CD4-positive, CD25-positive, alpha-beta regulatory T cell (primary cell): ENCODE results near the gene KRTAP19-8. TPM values are rescaled to one million over a fixed set of nuclear protein-coding genes. Genes with fewer than 3 reads are reported as not detected.
A peak's percentile ranks its signal among the peaks of the same experiment; 100 is the strongest.

Experiments used
- ATAC-seq, 2 donors: fragments of 150-1000 bp; cut with Tn5 transposase; one replicate each; pipeline ENCODE4 v1.10.0; 2021; ENCODE audit warnings: low read depth in 2 of 2, moderate number of reproducible peaks in 2 of 2, moderate library complexity in 1 of 2
- DNase-seq, 3 donors: peaks; one replicate each; pipeline versions ENCODE4 v3.0.0 to v3.0.0-alpha.2; 2012 to 2022; ENCODE audit warnings: mixed read lengths in 1 of 3
- H3K27ac ChIP-seq: one replicate; pipeline ENCODE4 v1.7.0; 2013; ENCODE audit warnings: mild to moderate bottlenecking, low read length; ENCODE audit not compliant: insufficient read depth, poor library complexity, severe bottlenecking
- H3K27me3 ChIP-seq: one replicate; pipeline ENCODE4 v1.7.0; 2013; ENCODE audit warnings: low read length; ENCODE audit not compliant: control insufficient read depth, insufficient read depth
- H3K36me3 ChIP-seq: one replicate; pipeline ENCODE4 v1.7.0; 2013; ENCODE audit warnings: mild to moderate bottlenecking, low read length, moderate library complexity; ENCODE audit not compliant: control insufficient read depth, insufficient read depth
- H3K4me1 ChIP-seq: 2 replicates; pipeline ENCODE4 v1.7.0; 2013; ENCODE audit warnings: mild to moderate bottlenecking, low read length; ENCODE audit not compliant: insufficient read depth, control insufficient read depth, poor library complexity, severe bottlenecking
- H3K4me3 ChIP-seq: one replicate; pipeline ENCODE4 v1.7.0; 2013; ENCODE audit warnings: low read depth, mild to moderate bottlenecking, low read length, moderate library complexity
- H3K9me3 ChIP-seq, 2 experiments: 1 replicate in 1 of 2; 2 replicates in 1 of 2; pipeline ENCODE4 v1.7.0; 2013; ENCODE audit warnings: low read length in 2 of 2, mild to moderate bottlenecking in 1 of 2, moderate library complexity in 1 of 2; ENCODE audit not compliant: control insufficient read depth in 2 of 2
- H3K27ac Mint-ChIP-seq, 3 donors: one replicate each; pipeline ENCODE4 v1.8.0; 2020 to 2022; ENCODE audit warnings: mild to moderate bottlenecking in 3 of 3, mixed read lengths in 3 of 3, moderate library complexity in 2 of 3
- H3K27me3 Mint-ChIP-seq: one replicate; pipeline ENCODE4 v1.8.0; 2022; ENCODE audit warnings: mild to moderate bottlenecking, mixed read lengths
- H3K36me3 Mint-ChIP-seq: one replicate; pipeline ENCODE4 v1.8.0; 2020; ENCODE audit warnings: mixed read lengths
- H3K4me1 Mint-ChIP-seq, 4 donors: one replicate each; pipeline ENCODE4 v1.8.0; 2020 to 2022; ENCODE audit warnings: mixed read lengths in 4 of 4, mild to moderate bottlenecking in 1 of 4
- H3K4me3 Mint-ChIP-seq, 4 donors: one replicate each; pipeline ENCODE4 v1.8.0; 2020 to 2022; ENCODE audit warnings: mild to moderate bottlenecking in 4 of 4, mixed read lengths in 4 of 4, moderate library complexity in 3 of 4
- H3K9me3 Mint-ChIP-seq, 7 donors: one replicate each; pipeline ENCODE4 v1.8.0; 2020 to 2022; ENCODE audit warnings: mixed read lengths in 7 of 7, mild to moderate bottlenecking in 3 of 7, moderate library complexity in 2 of 7
- polyA plus RNA-seq, 4 donors: library from polyadenylated mRNA; unstranded; fragments of 300-500 nt; fragmentation: Illumina TruSeq; gene quantifications; one replicate each; pipeline ENCODE4 v1.2.3, GENCODE V29; 2021
- total RNA-seq: library from RNA; stranded (reverse); gene quantifications from one replicate; pipeline ENCODE4 v1.2.3, GENCODE V29; 2022

KRTAP19-8 gene
- total and polyA plus RNA-seq, 5 donors from 2014 or later, result not detected

DNA sequence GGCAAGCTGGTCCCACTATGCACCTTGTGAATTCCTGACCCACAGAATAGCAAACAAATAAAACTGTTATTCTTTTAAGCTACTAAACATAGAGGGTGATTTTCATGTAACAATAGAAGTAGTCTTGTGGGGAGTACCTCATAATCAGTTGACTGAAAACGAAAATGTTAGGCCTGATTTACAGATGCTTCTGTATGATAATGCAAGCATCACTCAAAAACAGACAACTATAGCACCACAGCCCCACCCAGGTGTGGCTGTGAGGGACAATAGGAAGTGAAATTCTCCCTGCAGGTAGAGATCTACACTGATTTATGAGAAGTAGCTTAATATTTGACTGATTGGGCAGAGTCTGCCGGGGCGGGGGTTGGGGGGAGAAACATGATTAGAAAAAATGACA, 26.5 kb upstream of the KRTAP19-8 start:
- Mint-ChIP-seq H3K4me1 (peaks cover 0 to 12% (median 4%) of the 10 kb centered on the region in 4 donors), H3K27me3 (peaks cover 20% of the 10 kb centered on the region), H3K4me3 (peak overlapping the region in 1 of 4 donors; percentile 24), H3K27ac (peak overlapping the region in 2 of 3 donors; percentile 39 to 44), H3K9me3 (peaks cover 0 to 3% (median 0%) of the 10 kb centered on the region in 7 donors), H3K36me3 (no peaks in the 10 kb centered on the region)
- Histone ChIP-seq H3K27me3 (no peaks in the 10 kb centered on the region), H3K4me1 (no peaks in the 10 kb centered on the region), H3K27ac (no peak overlapping the region), H3K36me3 (no peaks in the 10 kb centered on the region), H3K4me3 (no peak overlapping the region), H3K9me3 (no peaks in the 10 kb centered on the region)
- DNase-seq (peak in 1 of 3 donors; percentile 30), ATAC-seq (peak; percentile 22 to 37)

DNA sequence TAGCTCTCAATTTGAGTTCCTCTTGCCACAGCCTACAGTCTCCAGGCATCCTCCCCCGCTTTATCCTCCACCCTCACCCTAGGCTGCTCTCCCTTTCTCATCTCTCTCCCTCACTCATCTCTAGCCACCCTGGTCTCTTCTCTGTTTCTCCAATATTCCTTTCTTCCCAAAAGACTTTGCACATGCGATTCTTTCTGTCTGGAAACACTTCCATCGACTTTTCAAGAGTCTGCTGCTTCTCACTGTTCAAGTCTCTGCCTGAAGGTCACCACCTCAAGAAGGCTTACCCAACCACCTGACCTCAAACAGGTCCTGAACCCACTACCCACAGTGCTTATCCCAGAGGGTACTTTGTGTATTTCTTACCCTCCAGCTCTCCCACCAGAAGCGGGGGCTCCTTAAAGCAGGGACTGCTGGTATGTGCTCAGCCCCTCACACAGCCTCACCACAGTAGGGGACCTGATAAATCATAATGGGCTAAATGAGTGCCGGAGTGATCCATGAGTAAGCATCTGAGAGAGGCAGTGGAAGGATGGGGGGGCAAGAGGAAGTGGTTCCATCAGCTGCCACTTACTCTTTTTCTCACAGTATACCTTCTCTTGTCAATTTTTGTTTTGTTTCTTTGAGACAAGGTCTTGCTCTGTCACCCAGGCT, 14.3 kb upstream of the KRTAP19-8 start:
- Histone ChIP-seq H3K4me3 (no peak overlapping the region), H3K36me3 (no peaks in the 10 kb centered on the region), H3K27ac (no peak overlapping the region), H3K9me3 (no peaks in the 10 kb centered on the region), H3K27me3 (no peaks in the 10 kb centered on the region), H3K4me1 (no peaks in the 10 kb centered on the region)
- no peak overlapping the region for H3K27ac Mint-ChIP-seq
- ATAC-seq (no peak), DNase-seq (no peak)
- peaks cover 3% of the 10 kb centered on the region for H3K36me3 Mint-ChIP-seq
- H3K4me3 Mint-ChIP-seq, result no peak overlapping the region
- no peaks in the 10 kb centered on the region for H3K4me1 Mint-ChIP-seq
- peaks cover 15% of the 10 kb centered on the region for H3K27me3 Mint-ChIP-seq
- peaks cover 0 to 3% (median 0%) of the 10 kb centered on the region in 7 donors for H3K9me3 Mint-ChIP-seq

GRCh38 chr21:31050577-31051157, 12.4 kb upstream of the KRTAP19-8 start:
- Mint-ChIP-seq H3K4me3 (no peak overlapping the region), H3K27ac (no peak overlapping the region), H3K4me1 (no peaks in the 10 kb centered on the region), H3K36me3 (peaks cover 3% of the 10 kb centered on the region), H3K9me3 (peaks cover 0 to 1% (median 0%) of the 10 kb centered on the region in 7 donors), H3K27me3 (peaks cover 25% of the 10 kb centered on the region)
- ATAC-seq (no peak), DNase-seq (no peak)
- Histone ChIP-seq H3K36me3 (no peaks in the 10 kb centered on the region), H3K27me3 (peaks cover 2% of the 10 kb centered on the region), H3K4me3 (no peak overlapping the region), H3K9me3 (no peaks in the 10 kb centered on the region), H3K27ac (no peak overlapping the region), H3K4me1 (no peaks in the 10 kb centered on the region)

DNA sequence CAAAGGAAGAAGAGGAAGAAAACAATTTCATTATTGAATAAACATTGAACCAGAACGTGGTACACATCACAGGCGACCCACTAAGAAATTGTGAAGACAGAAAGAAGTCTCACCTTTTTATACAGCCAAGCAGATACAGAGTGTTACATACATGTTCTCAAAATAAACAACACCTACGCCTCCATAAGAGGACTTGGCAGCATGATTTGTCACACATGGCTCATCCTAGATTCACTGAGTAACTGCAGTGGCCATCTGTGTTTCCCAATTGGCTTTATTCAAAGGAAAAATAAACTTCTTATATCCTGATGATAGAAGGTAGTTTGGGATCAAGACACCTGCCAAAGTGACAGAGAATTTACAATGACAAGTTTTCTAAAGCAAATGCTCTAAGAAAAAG, 7.6 kb upstream of the KRTAP19-8 start:
- Mint-ChIP-seq H3K36me3 (peaks cover 3% of the 10 kb centered on the region), H3K4me1 (peaks cover 0 to 4% (median 1%) of the 10 kb centered on the region in 4 donors), H3K4me3 (no peak overlapping the region), H3K9me3 (peaks cover 0 to 1% (median 0%) of the 10 kb centered on the region in 7 donors), H3K27me3 (peaks cover 29% of the 10 kb centered on the region), H3K27ac (no peak overlapping the region)
- Histone ChIP-seq H3K4me1 (no peaks in the 10 kb centered on the region), H3K27ac (no peak overlapping the region), H3K36me3 (no peaks in the 10 kb centered on the region), H3K4me3 (no peak overlapping the region), H3K9me3 (no peaks in the 10 kb centered on the region), H3K27me3 (peaks cover 2% of the 10 kb centered on the region)
- no peak for ATAC-seq
- DNase-seq, result no peak

GRCh38 chr21:31043471-31043870, 5.2 kb upstream of the KRTAP19-8 start:
- H3K4me1 Mint-ChIP-seq, result peaks cover 0 to 4% (median 1%) of the 10 kb centered on the region in 4 donors
- Histone ChIP-seq H3K4me3 (no peak overlapping the region), H3K36me3 (no peaks in the 10 kb centered on the region), H3K27ac (no peak overlapping the region), H3K27me3 (peaks cover 5% of the 10 kb centered on the region), H3K9me3 (no peaks in the 10 kb centered on the region), H3K4me1 (no peaks in the 10 kb centered on the region)
- H3K4me3 Mint-ChIP-seq, result no peak overlapping the region
- ATAC-seq, result no peak
- H3K27me3 Mint-ChIP-seq, result peaks cover 31% of the 10 kb centered on the region
- no peak overlapping the region for H3K27ac Mint-ChIP-seq
- DNase-seq, result no peak
- no peaks in the 10 kb centered on the region for H3K36me3 Mint-ChIP-seq
- H3K9me3 Mint-ChIP-seq, result peaks cover 0 to 1% (median 0%) of the 10 kb centered on the region in 7 donors

DNA sequence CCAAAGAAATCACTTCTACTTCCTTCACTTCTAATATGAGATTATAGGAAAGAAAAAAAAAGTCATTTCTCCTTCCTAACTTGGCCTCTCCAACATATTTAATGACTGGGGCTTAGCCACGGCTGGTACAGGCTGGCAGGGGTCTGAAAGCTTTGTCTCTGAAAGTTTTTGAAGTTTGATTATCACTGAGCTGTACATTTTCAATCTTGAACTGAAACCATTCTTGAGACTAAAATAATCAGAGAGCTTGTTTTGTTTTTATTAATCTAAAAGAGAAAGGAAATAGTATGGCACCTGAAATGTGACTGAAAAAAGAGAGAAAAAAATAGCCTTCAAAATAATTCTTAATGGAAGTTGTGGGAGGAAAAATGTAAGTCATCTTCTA, 3.8 kb upstream of the KRTAP19-8 start:
- peaks cover 0 to 1% (median 0%) of the 10 kb centered on the region in 7 donors for H3K9me3 Mint-ChIP-seq

DNA sequence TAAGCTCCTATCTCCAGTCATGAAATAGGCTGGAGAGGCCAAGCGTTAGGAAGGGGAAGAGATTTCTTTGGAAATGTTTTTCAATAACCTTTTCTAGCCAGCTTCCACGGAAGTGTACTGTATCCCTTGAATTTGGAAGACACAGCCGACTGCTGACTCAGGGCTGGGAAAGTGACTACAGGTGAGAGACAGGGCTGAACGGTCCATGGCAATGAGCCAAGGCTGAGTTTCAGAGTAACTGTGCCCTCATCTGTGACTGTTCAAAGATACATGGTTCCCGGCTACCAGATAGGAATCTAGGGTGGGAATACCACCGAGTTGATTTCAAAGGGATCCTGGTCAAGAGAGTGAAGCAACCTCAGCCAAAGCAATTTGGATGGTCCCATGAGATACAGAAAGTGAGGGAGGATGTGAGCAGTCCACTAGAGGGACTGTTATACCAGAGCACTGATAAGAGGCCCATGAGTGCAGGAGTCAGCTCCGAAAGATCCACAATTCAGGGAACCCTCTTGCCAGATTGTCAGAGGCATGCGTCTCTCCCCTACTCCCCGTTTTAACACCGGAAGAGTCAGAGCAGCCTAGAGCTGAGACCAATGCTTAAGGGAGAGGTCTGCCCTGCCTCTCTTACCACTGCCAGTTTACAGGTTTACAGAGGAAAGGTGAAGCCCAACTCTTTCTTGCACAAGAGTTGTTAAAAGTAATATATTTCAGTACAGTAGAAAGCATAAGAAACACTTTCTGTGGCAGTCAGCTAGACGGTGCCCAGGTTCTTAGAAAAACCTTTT, 3.2 kb upstream of the KRTAP19-8 start:
- Histone ChIP-seq H3K4me1 (no peaks in the 10 kb centered on the region), H3K27me3 (peaks cover 5% of the 10 kb centered on the region), H3K36me3 (no peaks in the 10 kb centered on the region), H3K27ac (no peak overlapping the region), H3K9me3 (no peaks in the 10 kb centered on the region), H3K4me3 (no peak overlapping the region)
- no peak for DNase-seq
- peaks cover 0 to 1% (median 0%) of the 10 kb centered on the region in 7 donors for H3K9me3 Mint-ChIP-seq
- no peak for ATAC-seq
- H3K36me3 Mint-ChIP-seq, result no peaks in the 10 kb centered on the region
- H3K27me3 Mint-ChIP-seq, result peaks cover 26% of the 10 kb centered on the region
- H3K27ac Mint-ChIP-seq, result no peak overlapping the region
- peaks cover 0 to 4% (median 1%) of the 10 kb centered on the region in 4 donors for H3K4me1 Mint-ChIP-seq
- H3K4me3 Mint-ChIP-seq, result no peak overlapping the region

More for the DNA sequence above, 3.8 kb upstream of the KRTAP19-8 start:
- Histone ChIP-seq H3K27me3 (peaks cover 6% of the 10 kb centered on the region), H3K9me3 (no peaks in the 10 kb centered on the region), H3K36me3 (no peaks in the 10 kb centered on the region), H3K4me1 (no peaks in the 10 kb centered on the region), H3K27ac (no peak overlapping the region), H3K4me3 (no peak overlapping the region)
- Mint-ChIP-seq H3K27ac (no peak overlapping the region), H3K36me3 (no peaks in the 10 kb centered on the region), H3K27me3 (peaks cover 31% of the 10 kb centered on the region), H3K4me1 (peaks cover 0 to 4% (median 1%) of the 10 kb centered on the region in 4 donors), H3K4me3 (no peak overlapping the region)
- DNase-seq (no peak), ATAC-seq (no peak)
